Activated effector memory CD4-positive, alpha-beta T cell treated with Interleukin-2 at 50 U/mL for 16 hours (primary cell): ENCODE results near the gene SC5D.

Experiments used
- DNase-seq: peaks from one replicate; pipeline ENCODE4 v3.0.0-alpha.2; 2020

Gene SC5D

DNA sequence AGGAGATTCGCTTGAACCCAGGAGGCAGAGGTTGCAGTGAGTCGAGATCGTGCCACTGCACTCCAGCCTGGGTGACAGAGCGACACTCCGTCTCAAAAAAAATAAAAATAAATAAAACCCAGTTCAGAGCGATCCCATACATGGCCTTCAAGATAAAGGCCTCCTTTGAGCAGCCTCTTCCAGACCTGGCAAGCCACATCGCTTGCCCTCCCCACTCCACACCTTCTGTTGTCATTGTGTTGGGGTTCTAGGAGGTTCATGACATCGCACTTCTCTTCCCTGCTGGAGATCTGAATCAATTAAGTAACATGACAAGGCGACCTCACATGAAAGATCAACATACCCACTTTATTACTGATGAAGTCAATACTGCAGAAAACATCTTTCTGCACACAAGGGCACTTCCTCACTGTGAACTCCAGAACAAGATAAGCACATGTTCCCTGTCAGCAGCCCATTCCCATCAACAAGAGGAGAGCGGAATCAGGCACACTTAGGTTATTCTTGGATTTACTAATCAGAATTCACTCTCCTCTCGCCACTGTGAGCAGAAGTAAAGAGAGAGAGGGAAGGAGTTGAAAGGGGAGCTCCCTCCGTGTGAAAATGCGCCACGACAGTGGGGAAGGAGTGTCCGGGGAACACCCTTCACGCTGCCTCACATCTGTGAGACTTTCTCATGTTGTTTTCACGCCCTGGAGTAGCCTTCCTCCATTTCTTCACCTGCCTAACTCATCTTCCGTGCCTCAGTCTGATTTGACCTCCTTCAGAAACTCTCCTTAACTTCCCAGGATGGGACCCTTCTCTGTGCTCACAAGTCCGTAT lies 38.3 kb downstream of the SC5D start:
- no peak for DNase-seq

- DNase-seq = no peak
These were observed 42.6 kb downstream of the SC5D start for GRCh38 chr11:121334973-121335710.

- no peak for DNase-seq
These were observed 43.8 kb downstream of the SC5D start for GRCh38 chr11:121336279-121336937.

GRCh38 chr11:121337078-121337477 lies 44.5 kb downstream of the SC5D start:
- DNase-seq = no peak

DNA sequence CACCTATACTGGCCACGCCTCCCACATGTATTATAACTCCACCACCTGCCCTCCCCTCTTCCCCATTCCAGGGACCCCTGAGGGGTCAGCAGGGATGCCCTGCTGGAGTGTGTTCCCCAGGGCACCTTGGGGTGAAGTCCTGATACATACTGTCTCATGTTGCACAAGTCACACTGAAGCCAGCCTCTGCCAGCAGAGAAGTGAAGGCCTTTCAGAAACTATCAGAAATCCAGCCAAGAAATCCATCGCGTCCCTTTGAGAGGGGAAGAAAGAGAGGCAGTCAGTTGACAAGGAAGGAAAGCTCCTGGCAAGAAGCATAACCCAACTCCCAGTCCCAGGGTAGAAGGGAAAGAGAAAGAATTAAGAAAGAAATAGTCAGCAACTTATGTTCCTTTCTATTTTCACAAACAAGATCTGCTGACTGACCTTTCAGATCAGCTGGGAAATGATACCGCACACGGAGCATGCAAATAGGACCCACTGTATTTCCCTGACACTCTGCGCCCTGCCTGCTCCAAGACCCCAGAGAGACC lies 45.2 kb downstream of the SC5D start:
- no peak for DNase-seq

DNA sequence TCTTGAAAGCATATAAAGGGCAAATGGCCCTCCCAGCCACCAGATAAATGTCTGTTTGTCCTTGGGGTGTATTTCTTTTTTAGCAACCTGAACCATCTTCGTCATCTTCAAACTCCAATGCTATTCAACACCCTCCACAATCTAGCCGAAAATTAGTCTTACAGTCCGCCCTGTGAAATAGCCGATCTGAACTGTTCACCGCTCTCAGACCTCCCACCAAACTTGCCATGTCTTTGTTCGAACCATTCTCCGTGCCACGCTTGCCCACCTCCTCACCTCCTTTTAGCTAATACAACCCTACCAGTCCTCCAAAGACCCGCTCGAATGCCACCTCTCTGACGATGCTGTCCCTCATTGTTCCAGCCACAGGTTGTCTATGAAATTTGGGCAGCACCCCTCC lies 46.0 kb downstream of the SC5D start:
- no peak for DNase-seq

DNA sequence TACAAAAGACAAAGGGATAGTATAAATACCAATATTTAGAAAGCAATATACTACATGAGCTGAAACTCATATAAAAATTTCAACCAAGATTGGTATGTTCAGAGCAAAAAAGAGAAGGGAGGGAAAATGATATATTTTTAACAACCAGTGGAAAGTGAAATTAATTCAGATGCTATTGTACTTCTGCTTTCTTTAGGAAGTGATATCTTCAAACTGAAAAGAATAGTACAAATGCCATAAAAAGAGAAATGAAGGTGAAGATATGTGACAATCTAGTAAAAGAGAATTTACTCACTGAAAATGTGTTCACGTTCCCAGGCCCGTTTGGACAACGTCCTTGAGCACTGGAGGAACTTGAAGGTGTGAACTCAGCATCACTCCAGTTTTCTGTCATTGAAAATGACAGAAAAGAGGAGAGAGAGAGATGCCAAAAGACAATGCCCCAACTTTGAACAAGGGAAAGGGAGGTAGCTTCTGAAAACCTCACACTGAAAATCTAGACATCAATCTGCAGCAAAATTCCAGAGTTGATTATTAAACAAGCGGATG lies 47.5 kb downstream of the SC5D start:
- DNase-seq = no peak

DNA sequence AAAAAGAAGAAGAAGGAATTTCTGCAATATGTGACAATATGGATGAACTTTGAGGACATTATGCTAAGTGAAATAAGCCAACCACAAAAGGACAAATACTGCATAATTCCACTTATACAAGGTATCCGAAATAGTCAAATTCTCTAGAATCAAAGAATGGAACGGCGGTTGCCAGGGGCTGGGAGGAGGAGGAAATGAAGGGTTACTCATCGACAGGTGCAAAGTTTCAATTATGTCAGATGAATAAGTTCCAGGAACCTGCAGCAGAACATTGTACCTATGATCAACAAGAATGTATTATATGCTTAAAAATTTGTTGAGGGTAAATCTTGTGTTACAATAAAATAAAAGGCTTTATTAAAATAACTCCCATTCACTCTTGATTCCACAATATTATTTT lies 49.0 kb downstream of the SC5D start:
- no peak for DNase-seq

GRCh38 chr11:121344824-121345223 lies 52.3 kb downstream of the SC5D start:
- no peak for DNase-seq

DNA sequence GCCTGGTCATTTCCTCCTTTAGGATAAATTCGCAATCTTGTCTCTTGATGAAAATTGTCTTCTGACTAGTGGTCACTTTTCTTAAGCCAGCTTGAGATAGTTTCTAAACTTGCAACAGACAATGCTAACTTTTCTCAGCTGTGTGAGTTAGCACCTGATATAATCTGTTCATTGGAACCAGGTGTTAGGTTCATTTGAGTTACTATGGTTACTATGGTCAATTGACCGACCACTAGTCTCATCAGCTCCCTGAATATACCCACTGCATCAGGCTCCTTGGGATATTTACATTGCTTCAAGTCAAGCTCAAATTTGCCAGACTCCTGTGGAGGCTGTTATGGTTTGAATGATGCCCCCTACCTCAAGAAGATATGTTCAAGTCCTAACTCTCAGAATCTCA lies 54.5 kb downstream of the SC5D start:
- no peak for DNase-seq

DNA sequence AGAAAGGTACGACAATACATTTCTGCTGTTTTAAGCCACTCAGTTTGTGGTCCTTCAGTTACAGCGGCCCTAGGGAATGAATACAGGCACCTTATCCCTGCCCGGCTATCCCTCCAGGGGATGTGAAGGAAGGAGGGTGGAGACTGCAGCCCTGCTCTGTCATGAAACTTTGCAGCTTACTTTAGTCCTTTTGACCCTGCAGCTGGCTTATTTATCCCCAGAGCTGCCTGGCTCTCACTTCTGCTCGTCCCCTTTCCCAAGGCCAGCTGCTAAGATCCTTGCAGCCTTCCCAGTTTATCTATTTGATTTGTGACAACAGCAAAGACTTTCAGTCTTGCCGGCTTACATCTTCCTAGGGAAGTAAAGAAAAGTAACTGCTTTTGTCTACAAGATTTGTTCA lies 55.2 kb downstream of the SC5D start:
- no peak for DNase-seq

- DNase-seq = no peak
These were observed 55.8 kb downstream of the SC5D start for GRCh38 chr11:121348220-121348875.

DNA sequence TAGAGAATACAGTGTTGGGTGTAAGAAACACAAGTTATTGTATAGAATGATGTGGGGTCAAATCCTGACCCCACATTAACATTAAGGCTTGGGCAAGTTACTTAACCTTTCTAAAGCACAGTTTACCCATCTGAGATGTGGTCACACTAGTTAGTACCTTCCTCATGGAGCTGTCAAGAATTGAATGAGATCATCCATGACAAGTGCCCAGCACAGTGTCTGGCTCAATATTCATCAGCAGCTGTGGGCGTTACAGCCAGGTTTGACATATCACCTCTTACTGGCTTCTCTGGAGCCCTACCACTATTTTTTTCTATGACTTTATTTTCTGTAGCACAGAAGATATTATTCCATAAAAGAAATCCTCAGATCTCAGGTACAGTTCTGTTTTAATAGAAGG lies 57.2 kb downstream of the SC5D start:
- DNase-seq = no peak

GRCh38 chr11:121350314-121351082 lies 57.9 kb downstream of the SC5D start:
- no peak for DNase-seq

GRCh38 chr11:121351083-121351630 lies 58.6 kb downstream of the SC5D start:
- DNase-seq = no peak

DNA sequence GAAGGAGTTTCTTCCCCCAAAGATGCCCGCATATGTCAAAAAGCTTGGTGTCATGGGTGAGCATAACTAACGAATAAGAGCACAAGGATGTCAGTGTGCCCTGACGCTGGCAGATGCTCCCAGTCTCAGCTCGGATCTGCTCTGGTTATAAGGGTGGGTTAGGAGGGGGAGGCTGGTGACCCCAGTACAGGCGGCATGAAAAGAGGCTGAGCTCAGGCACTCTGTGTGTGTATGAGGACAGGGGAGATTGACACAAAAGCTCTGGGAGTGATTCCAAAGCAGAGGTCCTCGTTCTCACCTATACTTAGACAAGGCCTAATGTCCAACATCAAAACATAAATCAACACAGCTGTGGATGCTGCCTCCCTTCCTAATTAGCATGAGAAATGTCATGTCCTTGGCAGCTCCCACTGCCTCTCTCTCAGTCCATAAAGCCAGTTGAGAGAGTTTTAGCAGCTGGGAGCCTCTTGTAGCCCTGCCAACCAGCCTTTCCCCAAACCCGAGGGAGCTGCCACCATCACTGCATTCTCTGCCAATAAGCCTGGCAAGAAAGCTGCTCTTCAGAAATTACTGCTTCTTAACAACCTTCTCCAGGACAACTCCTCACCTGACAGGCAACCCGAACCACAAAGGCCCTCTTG lies 59.8 kb downstream of the SC5D start:
- DNase-seq = no peak

DNA sequence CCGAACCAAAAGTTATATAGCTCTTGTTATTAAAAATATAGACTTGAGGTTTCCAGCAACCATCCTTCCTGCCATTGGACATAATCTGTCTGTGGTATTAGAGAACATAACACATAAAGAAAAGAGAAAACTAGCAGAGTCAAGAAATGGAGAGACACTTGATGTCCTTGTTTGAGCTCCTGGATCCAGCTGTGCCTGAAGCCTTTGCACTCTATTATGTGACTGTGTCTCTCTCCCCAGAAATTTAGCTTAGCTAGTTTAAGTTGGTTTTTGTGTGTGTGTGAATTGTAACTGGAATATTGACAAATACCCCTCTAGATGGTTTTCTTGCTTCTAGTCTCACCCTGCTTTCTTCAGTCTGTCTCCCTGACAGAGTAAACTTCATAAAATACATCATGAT lies 61.6 kb downstream of the SC5D start:
- no peak for DNase-seq

- DNase-seq = no peak
These were observed 63.8 kb downstream of the SC5D start for GRCh38 chr11:121356357-121356756.
